ENCODE measurements around the gene PRSS1.

The PRSS1 gene

DNA sequence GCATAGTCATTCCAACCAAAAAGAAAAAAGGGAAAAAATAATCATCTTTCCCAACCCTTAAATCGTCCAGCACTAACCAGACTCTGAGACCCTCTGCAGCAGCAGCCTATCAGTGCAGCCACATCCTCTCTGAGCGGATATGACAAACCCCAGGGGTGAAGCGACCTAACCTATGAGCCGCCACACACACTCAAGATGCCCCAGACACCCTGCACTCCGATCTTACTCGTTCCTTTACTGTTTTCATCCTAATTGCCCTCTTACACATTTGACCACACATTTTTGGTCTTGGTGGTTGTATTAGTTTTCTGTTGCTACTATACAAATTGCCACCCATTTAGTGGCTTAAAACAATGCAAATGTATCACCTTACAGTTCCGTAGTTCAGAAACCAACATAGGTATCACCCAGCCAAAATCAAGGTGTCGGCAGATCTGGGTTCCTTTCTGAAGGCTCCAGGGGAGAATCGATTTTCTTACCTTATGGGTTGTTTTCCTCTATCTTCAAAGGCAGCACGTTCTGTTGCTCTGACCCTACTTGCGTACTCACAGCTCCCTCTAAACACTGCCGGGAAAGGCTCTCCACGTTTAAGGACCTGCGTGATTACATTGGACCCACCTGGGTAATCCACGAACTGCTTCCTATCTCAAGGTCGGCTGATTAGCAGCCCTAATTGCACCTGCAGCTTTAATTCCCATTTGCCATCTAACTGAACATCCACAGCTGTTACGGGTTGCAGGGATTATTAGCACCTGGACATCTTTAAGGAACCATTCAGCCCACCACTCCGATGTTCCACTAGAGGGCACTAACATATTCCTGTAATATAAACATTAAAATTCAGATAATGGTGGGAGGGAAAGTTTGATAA is 37.3 kb upstream of the PRSS1 start:
- CTCF ChIA-PET, result interaction anchor here (0.8 to 7.5 kb wide), 28 partner anchors 7 to 408 kb away, joined by 3 to 93 read pairs (median 6); partner anchors contain the start of gene PRSS2
- Histone ChIP-seq H3K27ac (ENCODE audit: insufficient read depth in 1 of 2, low read depth in 1 of 2, low read length in 2 of 2, poor library complexity in 1 of 2, severe bottlenecking in 2 of 2) (peak overlapping the region in 1 of 2 experiments; percentile 74), H3K4me1 (ENCODE audit: control extremely low read depth in 1 of 4, control insufficient read depth in 4 of 4, insufficient read depth in 4 of 4, low read length in 3 of 4) (peaks cover 50 to 91% (median 82%) of the 10 kb centered on the region in 4 experiments), H3K27me3 (replicated peaks in 2 of 5; ENCODE audit: control insufficient read depth in 4 of 5, insufficient read depth in 5 of 5, low read length in 4 of 5) (no peaks in the 10 kb centered on the region), H3K4me3 (ENCODE audit: control insufficient read depth in 1 of 7, extremely low read depth in 1 of 7, insufficient read depth in 4 of 7, low read depth in 2 of 7, low read length in 6 of 7) (peak overlapping the region in 1 of 7 experiments; percentile 54), H3K36me3 (ENCODE audit: control insufficient read depth in 4 of 4, insufficient read depth in 4 of 4, low read length in 3 of 4) (peaks cover 0 to 4% (median 0%) of the 10 kb centered on the region in 4 experiments), H3K9me3 (ENCODE audit: control extremely low read depth in 1 of 5, control insufficient read depth in 4 of 5, insufficient read depth in 2 of 5, low read depth in 1 of 5, low read length in 4 of 5) (peaks cover 0 to 3% (median 0%) of the 10 kb centered on the region in 5 experiments)
- POLR2A ChIA-PET, result interaction anchor here (0.8 to 1.2 kb wide), 2 partner anchors 71 to 86 kb away, joined by 3 to 4 read pairs; no protein-coding TSS in a partner anchor
- 49% methylated on average over 11 of the region's 18 CpGs for WGBS (ENCODE audit: insufficient coverage)
- DNase-seq, result peak; percentile 52 to 87 (median 56)

GRCh38 chr7:142712617-142712957 is 36.7 kb upstream of the PRSS1 start:
- Histone ChIP-seq H3K9me3 (ENCODE audit: control extremely low read depth in 1 of 5, control insufficient read depth in 4 of 5, insufficient read depth in 2 of 5, low read depth in 1 of 5, low read length in 4 of 5) (peaks cover 0 to 3% (median 0%) of the 10 kb centered on the region in 5 experiments), H3K4me3 (ENCODE audit: control insufficient read depth in 1 of 7, extremely low read depth in 1 of 7, insufficient read depth in 4 of 7, low read depth in 2 of 7, low read length in 6 of 7) (no peak overlapping the region), H3K27ac (ENCODE audit: insufficient read depth in 1 of 2, low read depth in 1 of 2, low read length in 2 of 2, poor library complexity in 1 of 2, severe bottlenecking in 2 of 2) (peak overlapping the region; percentile 62 to 74), H3K4me1 (ENCODE audit: control extremely low read depth in 1 of 4, control insufficient read depth in 4 of 4, insufficient read depth in 4 of 4, low read length in 3 of 4) (peaks cover 52 to 97% (median 88%) of the 10 kb centered on the region in 4 experiments), H3K27me3 (replicated peaks in 2 of 5; ENCODE audit: control insufficient read depth in 4 of 5, insufficient read depth in 5 of 5, low read length in 4 of 5) (no peaks in the 10 kb centered on the region), H3K36me3 (ENCODE audit: control insufficient read depth in 4 of 4, insufficient read depth in 4 of 4, low read length in 3 of 4) (peaks cover 0 to 4% (median 0%) of the 10 kb centered on the region in 4 experiments)
- CTCF ChIA-PET, result interaction anchor here (0.8 to 7.5 kb wide), 32 partner anchors 8 to 409 kb away, joined by 3 to 93 read pairs (median 4); partner anchors contain the start of gene PRSS2
- WGBS (ENCODE audit: insufficient coverage), result 63% methylated on average over 3 of the region's 4 CpGs
- DNase-seq, result no peak
- POLR2A ChIA-PET, result interaction anchor here (0.8 to 1.2 kb wide), 2 partner anchors 71 to 85 kb away, joined by 3 to 4 read pairs; no protein-coding TSS in a partner anchor

- peak; percentile 97 to 100 (median 99) for DNase-seq
- POLR2A ChIA-PET, result interaction anchor here (0.7 to 2.7 kb wide), 8 partner anchors 26 to 94 kb away, joined by 3 to 23 read pairs (median 4); no protein-coding TSS in a partner anchor
Observed at GRCh38 chr7:142714375-142714774, 34.9 kb upstream of the PRSS1 start.

DNA sequence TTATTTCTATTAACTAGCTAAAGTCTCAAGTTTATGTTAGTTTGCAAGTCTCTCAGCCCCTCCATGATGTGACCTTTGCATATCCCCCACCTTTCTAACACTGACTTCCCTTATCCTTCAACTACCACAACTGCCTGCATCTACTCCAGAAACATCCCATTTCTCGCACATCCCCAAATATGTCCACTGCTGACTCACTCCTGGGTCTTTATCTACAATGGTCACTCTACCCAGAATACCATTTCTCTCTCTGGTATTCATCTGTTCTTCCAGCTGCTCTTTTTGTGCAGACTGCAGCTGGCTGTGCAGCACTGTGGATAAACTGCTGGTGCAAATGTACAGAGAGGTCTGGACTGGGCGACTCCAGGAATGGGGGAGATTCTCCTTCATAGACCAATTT is 32.7 kb upstream of the PRSS1 start:
- peaks cover 73 to 99% (median 86%) of the 10 kb centered on the region in 4 experiments for H3K4me1 ChIP-seq (ENCODE audit: control extremely low read depth in 1 of 4, control insufficient read depth in 4 of 4, insufficient read depth in 4 of 4, low read length in 3 of 4)

More at GRCh38 chr7:142714375-142714774, 34.9 kb upstream of the PRSS1 start:
- 0% methylated on average over 2 of the region's 2 CpGs for WGBS (ENCODE audit: insufficient coverage)
- Histone ChIP-seq H3K27me3 (replicated peaks in 2 of 5; ENCODE audit: control insufficient read depth in 4 of 5, insufficient read depth in 5 of 5, low read length in 4 of 5) (no peaks in the 10 kb centered on the region), H3K4me1 (ENCODE audit: control extremely low read depth in 1 of 4, control insufficient read depth in 4 of 4, insufficient read depth in 4 of 4, low read length in 3 of 4) (peaks cover 65 to 98% (median 94%) of the 10 kb centered on the region in 4 experiments), H3K9me3 (ENCODE audit: control extremely low read depth in 1 of 5, control insufficient read depth in 4 of 5, insufficient read depth in 2 of 5, low read depth in 1 of 5, low read length in 4 of 5) (peaks cover 0 to 3% (median 0%) of the 10 kb centered on the region in 5 experiments), H3K36me3 (ENCODE audit: control insufficient read depth in 4 of 4, insufficient read depth in 4 of 4, low read length in 3 of 4) (no peaks in the 10 kb centered on the region), H3K4me3 (ENCODE audit: control insufficient read depth in 1 of 7, extremely low read depth in 1 of 7, insufficient read depth in 4 of 7, low read depth in 2 of 7, low read length in 6 of 7) (peak overlapping the region in 3 of 7 experiments; percentile 13 to 51 (median 37)), H3K27ac (ENCODE audit: insufficient read depth in 1 of 2, low read depth in 1 of 2, low read length in 2 of 2, poor library complexity in 1 of 2, severe bottlenecking in 2 of 2) (peak overlapping the region; percentile 59 to 74)
- CTCF ChIA-PET, result interaction anchor here (0.7 to 7.5 kb wide), 28 partner anchors 10 to 246 kb away, joined by 3 to 93 read pairs (median 8); partner anchors contain the start of genes PRSS1 and PRSS2

DNA sequence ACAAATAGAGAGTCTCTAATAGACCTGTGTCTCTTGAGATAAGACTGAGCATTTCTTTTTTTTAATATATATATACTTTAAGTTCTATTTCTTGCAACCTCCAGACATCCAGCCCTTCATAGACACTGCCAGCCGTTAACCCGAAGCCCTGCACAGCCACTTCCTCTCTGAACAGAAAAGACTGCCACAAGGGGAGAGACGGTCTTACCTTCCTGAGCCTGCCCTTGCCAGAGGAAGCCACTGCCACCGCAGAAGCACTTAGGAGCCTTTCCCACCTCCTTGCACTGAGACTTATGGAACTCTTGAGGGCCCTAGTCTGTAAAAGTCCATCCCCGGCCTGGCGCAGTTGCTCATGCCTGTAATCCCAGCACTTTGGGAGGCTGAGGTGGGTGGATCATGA is 31.8 kb upstream of the PRSS1 start:
- Histone ChIP-seq H3K27me3 (replicated peaks in 2 of 5; ENCODE audit: control insufficient read depth in 4 of 5, insufficient read depth in 5 of 5, low read length in 4 of 5) (no peaks in the 10 kb centered on the region), H3K27ac (ENCODE audit: insufficient read depth in 1 of 2, low read depth in 1 of 2, low read length in 2 of 2, poor library complexity in 1 of 2, severe bottlenecking in 2 of 2) (peak overlapping the region in 1 of 2 experiments; percentile 85), H3K36me3 (ENCODE audit: control insufficient read depth in 4 of 4, insufficient read depth in 4 of 4, low read length in 3 of 4) (no peaks in the 10 kb centered on the region), H3K9me3 (ENCODE audit: control extremely low read depth in 1 of 5, control insufficient read depth in 4 of 5, insufficient read depth in 2 of 5, low read depth in 1 of 5, low read length in 4 of 5) (no peaks in the 10 kb centered on the region), H3K4me1 (ENCODE audit: control extremely low read depth in 1 of 4, control insufficient read depth in 4 of 4, insufficient read depth in 4 of 4, low read length in 3 of 4) (peaks cover 69 to 99% (median 84%) of the 10 kb centered on the region in 4 experiments), H3K4me3 (ENCODE audit: control insufficient read depth in 1 of 7, extremely low read depth in 1 of 7, insufficient read depth in 4 of 7, low read depth in 2 of 7, low read length in 6 of 7) (peak overlapping the region in 3 of 7 experiments; percentile 1 to 43 (median 41))
- WGBS (ENCODE audit: insufficient coverage), result 0% methylated on average over 4 of the region's 6 CpGs
- DNase-seq, result peak; percentile 73 to 94 (median 92)
- CTCF ChIA-PET, result interaction anchor here (1.0 to 7.5 kb wide), 5 partner anchors 28 to 274 kb away, joined by 3 to 93 read pairs (median 23); partner anchors contain the start of gene PRSS2
- POLR2A ChIA-PET, result interaction anchor here (1.1 to 2.0 kb wide), 3 partner anchors 66 to 92 kb away, joined by 3 to 7 read pairs (median 3); no protein-coding TSS in a partner anchor

More for the DNA sequence above, 32.7 kb upstream of the PRSS1 start:
- H3K27ac ChIP-seq (ENCODE audit: insufficient read depth in 1 of 2, low read depth in 1 of 2, low read length in 2 of 2, poor library complexity in 1 of 2, severe bottlenecking in 2 of 2), result peak overlapping the region in 1 of 2 experiments; percentile 85
- 22% methylated on average over 1 of the region's 2 CpGs for WGBS (ENCODE audit: insufficient coverage)
- no peaks in the 10 kb centered on the region for H3K27me3 ChIP-seq (replicated peaks in 2 of 5; ENCODE audit: control insufficient read depth in 4 of 5, insufficient read depth in 5 of 5, low read length in 4 of 5)
- DNase-seq, result peak in 2 of 3 donors; percentile 71 to 78
- H3K4me3 ChIP-seq (ENCODE audit: control insufficient read depth in 1 of 7, extremely low read depth in 1 of 7, insufficient read depth in 4 of 7, low read depth in 2 of 7, low read length in 6 of 7), result peak overlapping the region in 3 of 7 experiments; percentile 1 to 43 (median 21)
- H3K36me3 ChIP-seq (ENCODE audit: control insufficient read depth in 4 of 4, insufficient read depth in 4 of 4, low read length in 3 of 4), result no peaks in the 10 kb centered on the region
- POLR2A ChIA-PET, result interaction anchor here (1.1 to 2.0 kb wide), 3 partner anchors 67 to 93 kb away, joined by 3 to 7 read pairs (median 3); no protein-coding TSS in a partner anchor
- no peaks in the 10 kb centered on the region for H3K9me3 ChIP-seq (ENCODE audit: control extremely low read depth in 1 of 5, control insufficient read depth in 4 of 5, insufficient read depth in 2 of 5, low read depth in 1 of 5, low read length in 4 of 5)
- CTCF ChIA-PET, result interaction anchor here (1.0 to 7.5 kb wide), 7 partner anchors 8 to 273 kb away, joined by 3 to 93 read pairs (median 23); partner anchors contain the start of gene PRSS2

- whole genome bisulfite sequencing (ENCODE audit: insufficient coverage), result no CpG with 5 or more reads among the region's 1 CpG
- H3K36me3 ChIP-seq (ENCODE audit: control insufficient read depth in 4 of 4, insufficient read depth in 4 of 4, low read length in 3 of 4), result peaks cover 0 to 2% (median 0%) of the 10 kb centered on the region in 4 experiments
- CTCF ChIA-PET, result interaction anchor here (0.6 to 7.5 kb wide), 9 partner anchors 13 to 275 kb away, joined by 3 to 44 read pairs (median 5); partner anchors contain the start of gene PRSS2
- peak overlapping the region in 1 of 2 experiments; percentile 85 for H3K27ac ChIP-seq (ENCODE audit: insufficient read depth in 1 of 2, low read depth in 1 of 2, low read length in 2 of 2, poor library complexity in 1 of 2, severe bottlenecking in 2 of 2)
- peak overlapping the region in 2 of 7 experiments; percentile 22 to 37 for H3K4me3 ChIP-seq (ENCODE audit: control insufficient read depth in 1 of 7, extremely low read depth in 1 of 7, insufficient read depth in 4 of 7, low read depth in 2 of 7, low read length in 6 of 7)
- H3K27me3 ChIP-seq (replicated peaks in 2 of 5; ENCODE audit: control insufficient read depth in 4 of 5, insufficient read depth in 5 of 5, low read length in 4 of 5), result no peaks in the 10 kb centered on the region
- POLR2A ChIA-PET, result interaction anchor here (1.0 kb wide), 1 partner anchor 52 kb away, joined by 6 read pairs; no protein-coding TSS in a partner anchor
- no peaks in the 10 kb centered on the region for H3K9me3 ChIP-seq (ENCODE audit: control extremely low read depth in 1 of 5, control insufficient read depth in 4 of 5, insufficient read depth in 2 of 5, low read depth in 1 of 5, low read length in 4 of 5)
- DNase-seq, result peak in 2 of 3 donors; percentile 26 to 50
- H3K4me1 ChIP-seq (ENCODE audit: control extremely low read depth in 1 of 4, control insufficient read depth in 4 of 4, insufficient read depth in 4 of 4, low read length in 3 of 4), result peaks cover 67 to 98% (median 82%) of the 10 kb centered on the region in 4 experiments
Observed at GRCh38 chr7:142718313-142718712, 31.0 kb upstream of the PRSS1 start.
